Kidney capillary endothelial cell (primary cell): ENCODE measurements around the gene PDZD4.

Experiments used
- DNase-seq: peaks from one replicate; pipeline ENCODE4 v3.0.0-alpha.2; 2018; ENCODE audit warnings: low spot score

PDZD4 gene

DNA sequence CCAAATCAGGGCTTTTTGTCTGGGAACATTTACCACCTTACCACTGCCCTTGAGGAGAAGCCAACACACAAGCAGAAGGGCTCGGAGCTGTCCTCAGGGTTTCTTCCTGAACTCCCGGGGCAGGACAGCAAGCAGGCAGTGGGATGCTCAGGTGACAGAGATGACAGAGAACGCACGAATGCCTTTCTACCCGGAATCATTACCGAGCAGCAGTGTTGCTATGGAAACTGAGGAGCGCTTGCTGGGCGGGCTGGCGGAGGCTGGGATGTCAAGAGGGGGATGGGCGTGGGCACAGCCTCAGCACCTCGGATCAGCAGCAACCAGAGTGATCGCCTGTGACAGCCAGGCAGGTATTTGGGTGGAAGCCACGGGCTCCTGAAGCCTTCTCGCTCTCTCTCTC lies 18.1 kb downstream of the PDZD4 start:
- DNase-seq = no peak

- no peak for DNase-seq
Observed at GRCh38 chrX:153807976-153808375, 22.4 kb downstream of the PDZD4 start.

GRCh38 chrX:153806999-153807575 lies 23.3 kb downstream of the PDZD4 start:
- DNase-seq = no peak

GRCh38 chrX:153805436-153805835 lies 24.9 kb downstream of the PDZD4 start:
- no peak for DNase-seq

GRCh38 chrX:153804621-153805020 lies 25.7 kb downstream of the PDZD4 start:
- DNase-seq = no peak

- DNase-seq = no peak
Observed at GRCh38 chrX:153804100-153804595, 26.2 kb downstream of the PDZD4 start.

DNA sequence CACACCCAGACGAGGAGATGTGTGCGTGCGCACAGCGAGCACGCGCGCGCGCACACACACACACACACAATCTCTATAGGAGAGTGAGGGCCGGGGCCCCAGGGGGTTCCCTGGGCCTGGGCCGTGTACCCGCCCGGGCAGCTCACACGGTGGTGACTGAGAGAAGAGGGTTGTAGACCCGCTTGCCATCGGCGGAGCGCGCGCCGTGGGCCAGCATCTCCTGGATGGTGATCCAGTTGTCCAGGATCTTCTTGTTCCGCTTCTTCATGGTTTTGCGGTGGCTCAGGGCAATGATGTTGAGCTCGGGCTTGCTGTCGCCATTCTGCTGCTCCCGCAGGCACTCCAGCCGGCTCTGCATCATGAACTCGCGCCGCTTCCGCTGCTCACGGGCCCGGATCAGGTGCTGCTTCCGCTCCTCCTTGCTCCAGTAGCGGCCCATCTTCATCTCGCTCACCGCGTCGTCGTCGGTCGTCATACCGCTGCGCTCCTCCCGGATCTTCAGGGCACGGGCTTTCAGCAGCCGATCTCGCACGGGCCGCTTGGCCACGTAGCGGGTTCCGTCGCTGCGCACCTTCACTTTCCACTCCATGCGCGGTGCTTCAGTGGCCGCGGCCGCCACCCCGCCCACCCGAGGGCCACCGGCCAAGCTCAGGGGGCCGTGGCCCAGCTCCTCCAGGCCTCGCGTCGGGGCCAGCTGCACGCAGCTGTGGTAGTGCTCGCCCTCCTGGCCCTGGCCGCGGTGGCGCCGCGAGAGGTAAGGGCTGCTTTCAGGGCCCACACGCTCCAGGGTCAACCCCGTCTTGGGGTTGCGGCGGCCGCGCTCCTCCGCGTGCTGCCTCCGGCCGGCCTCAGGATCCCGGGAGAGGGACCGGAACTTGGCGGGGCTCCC lies 26.9 kb downstream of the PDZD4 start:
- no peak for DNase-seq

GRCh38 chrX:153802513-153803045 lies 27.8 kb downstream of the PDZD4 start:
- DNase-seq = no peak

GRCh38 chrX:153801669-153802068 lies 28.7 kb downstream of the PDZD4 start:
- DNase-seq = no peak

GRCh38 chrX:153800746-153801145 lies 29.6 kb downstream of the PDZD4 start:
- no peak for DNase-seq

GRCh38 chrX:153800177-153800722 lies 30.1 kb downstream of the PDZD4 start:
- DNase-seq = no peak

- no peak for DNase-seq
Observed at GRCh38 chrX:153799326-153799725, 31.0 kb downstream of the PDZD4 start.

- no peak for DNase-seq
Observed at GRCh38 chrX:153797415-153798015, 32.8 kb downstream of the PDZD4 start.

DNA sequence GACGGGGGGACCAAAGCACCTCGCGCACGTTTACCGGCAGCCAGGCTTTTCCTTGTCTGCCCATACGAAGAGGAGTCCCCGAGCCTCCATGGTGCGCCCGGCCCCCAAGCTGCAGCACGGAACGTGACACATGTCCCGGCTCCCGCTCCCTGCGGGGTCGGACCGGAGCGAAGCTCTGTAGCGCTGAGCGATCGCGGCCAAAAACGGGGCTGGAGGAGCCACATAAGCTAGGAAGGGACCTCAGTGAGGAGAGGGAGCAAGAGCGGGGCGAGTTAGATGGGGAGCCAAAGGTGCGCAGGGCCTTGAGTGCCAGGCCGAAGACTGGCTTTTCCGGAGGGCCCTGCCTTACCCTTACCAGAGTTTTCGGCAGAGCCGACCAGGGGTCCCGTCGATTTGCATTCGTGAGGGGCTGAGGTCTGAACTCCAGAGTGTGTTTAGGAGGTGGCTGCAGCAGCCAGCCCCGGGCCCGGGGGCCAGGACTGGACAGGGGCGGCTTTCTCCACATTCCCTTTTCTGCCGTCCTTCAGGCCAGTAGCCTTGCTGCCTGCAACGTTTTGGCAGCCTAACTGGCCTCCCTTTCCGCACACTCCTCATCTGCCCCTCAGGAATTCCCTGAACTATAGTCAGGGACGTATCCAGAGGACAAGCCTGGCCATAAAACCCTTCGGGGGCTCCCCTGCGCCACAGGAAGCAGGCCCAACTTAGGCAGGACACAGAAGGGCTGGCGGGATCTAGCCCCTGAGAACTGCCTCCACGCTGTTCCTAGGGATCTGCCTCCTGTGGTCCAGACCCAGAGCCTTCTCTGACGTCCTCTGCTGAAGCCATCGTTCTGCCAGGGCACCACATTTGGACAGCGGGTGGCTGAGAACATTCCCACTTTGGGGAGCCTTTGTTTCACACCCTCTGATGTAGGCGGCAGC lies 35.2 kb downstream of the PDZD4 start:
- DNase-seq = no peak

DNA sequence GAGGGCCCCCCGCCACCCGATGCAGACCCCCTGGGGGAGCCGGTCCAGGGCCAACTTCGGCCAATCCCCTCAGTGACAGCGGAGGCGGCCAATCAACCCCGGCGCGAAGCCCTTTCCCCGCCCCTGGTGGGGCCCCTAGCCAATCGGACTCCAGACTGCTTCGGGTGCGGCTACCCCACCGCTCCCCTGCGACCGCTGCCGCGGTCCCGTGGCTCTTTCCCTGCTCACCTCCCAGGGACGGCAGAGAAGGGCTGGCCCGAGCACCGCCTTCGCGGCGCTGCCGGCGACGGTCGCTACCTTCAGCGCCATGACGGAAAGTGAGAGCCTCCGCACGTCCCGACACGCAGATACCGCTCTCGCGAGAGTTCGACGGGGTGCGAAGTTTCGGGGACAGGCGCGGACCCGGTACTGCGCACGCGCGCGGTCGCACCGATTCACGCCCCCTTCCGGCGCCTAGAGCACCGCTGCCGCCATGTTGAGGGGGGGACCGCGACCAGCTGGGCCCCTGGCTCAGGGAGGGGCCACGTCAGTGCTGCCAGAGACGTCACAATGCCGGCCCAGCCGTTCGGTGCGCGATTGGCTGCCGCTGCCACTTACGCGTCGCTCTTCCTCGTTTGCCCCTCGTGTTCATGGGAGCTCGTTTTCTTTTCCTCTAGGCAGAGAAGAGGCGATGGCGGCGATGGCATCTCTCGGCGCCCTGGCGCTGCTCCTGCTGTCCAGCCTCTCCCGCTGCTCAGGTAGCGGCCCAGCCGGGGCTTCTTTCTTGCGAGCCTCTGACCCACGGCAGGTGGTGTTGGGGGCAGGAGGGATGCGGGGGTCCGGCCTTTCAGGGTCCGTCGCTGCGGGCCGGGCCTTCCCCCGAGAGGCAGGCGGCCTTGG lies 36.1 kb downstream of the PDZD4 start, which contains the start of the genes IDH3G and SSR4:
TSS of gene IDH3G (minus strand) at position 358 of the 879 bp plus-strand sequence. CDS start at position 309, 49 bp downstream.
TSS of gene SSR4 (plus strand) at position 651 of the 879 bp plus-strand sequence. CDS start at position 671, 20 bp downstream.
- peak; percentile 75 for DNase-seq

DNA sequence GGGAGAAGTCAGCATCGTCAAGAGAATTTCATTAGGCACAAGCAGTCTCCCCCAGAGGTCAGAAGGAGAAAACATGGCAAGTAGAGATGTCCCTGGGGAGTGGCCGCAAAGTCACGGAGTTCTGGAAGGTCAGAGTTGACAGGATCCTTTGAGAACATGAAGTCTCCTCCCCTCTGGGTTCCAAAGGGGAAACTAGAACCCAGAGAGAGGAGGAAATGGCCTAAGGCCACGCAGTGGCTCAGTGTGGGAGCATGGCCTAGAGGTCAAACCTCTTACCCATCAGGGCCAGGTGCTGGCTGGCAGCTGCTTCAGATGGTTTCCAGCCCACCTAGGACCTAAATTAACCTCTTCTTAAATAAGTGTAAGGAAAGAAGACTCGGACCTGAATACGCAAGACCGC lies 37.1 kb downstream of the PDZD4 start:
- peak; percentile 12 for DNase-seq

DNA sequence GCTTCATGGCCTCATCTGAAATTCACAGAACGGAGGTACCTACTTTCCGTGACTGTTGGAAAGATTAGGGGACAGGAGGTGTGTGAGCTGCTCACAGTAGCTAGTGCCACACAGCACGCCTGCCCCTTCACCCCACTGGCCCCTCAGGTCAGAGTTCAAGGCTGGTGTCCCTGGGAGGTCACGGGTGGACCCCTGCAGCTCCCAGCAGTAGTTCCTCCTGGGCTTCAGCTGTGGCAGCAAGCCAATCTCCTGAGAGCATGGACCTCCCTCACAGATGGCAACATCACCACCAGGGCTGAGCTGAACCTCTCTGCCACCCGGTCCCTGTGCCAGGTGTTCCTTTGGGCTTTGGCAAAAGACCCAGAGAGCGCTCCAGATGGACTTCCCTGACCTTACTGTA lies 38.0 kb downstream of the PDZD4 start:
- no peak for DNase-seq

DNA sequence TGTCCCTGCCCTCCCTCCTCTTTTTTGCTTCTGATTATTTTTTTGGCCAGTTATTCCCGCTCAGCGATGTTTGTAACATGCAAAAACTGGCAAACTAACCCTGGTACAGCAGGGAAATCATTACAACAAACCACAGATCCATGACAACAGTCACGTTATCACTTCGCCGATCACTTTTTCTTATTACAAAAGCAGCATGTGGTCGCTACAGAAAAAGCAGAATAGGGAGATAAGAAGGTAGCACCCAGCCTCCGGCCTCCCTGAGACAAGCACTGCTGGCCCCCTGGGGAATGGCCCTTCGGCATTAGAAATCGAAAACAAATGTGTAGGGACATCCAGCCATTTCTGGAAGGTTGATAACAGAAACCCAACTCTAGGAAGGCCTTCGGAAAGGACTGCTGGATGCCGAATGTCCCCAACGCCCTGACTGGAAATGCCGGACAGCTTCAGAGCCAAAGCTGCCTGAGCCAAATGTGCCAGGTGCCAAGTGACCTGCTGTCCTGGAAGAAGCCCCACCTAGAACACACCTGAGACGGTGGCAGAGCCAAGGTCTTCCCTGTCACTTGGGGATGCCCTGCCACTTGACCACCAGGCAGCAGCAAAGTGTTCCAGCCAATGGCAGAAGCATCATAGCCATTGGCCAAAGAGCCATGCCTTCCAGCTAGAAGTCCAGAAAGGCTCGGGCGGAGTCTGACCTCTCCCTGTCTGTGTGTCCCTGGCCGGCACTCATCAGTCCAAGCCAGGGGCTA lies 39.1 kb downstream of the PDZD4 start:
- no peak for DNase-seq

GRCh38 chrX:153789654-153790053 lies 40.7 kb downstream of the PDZD4 start:
- DNase-seq = no peak
